Chondrocyte (in vitro differentiated cells): ENCODE measurements around the gene HMGN2. TPM values are rescaled to one million over a fixed set of nuclear protein-coding genes. Genes with fewer than 3 reads are reported as not detected.
"Not testable (repeated sequence)": the region's sequence is repeated elsewhere in the genome, so short reads cannot be mapped to it uniquely, and the experiment has no call there.

Experiments used
- DNase-seq: peaks from one replicate; pipeline ENCODE4 v3.0.0; 2021; ENCODE audit warnings: mixed read lengths, low spot score
- H3K27ac Mint-ChIP-seq: one replicate; pipeline ENCODE4 v1.8.0; 2021; ENCODE audit warnings: mild to moderate bottlenecking, moderate library complexity, mixed read lengths; ENCODE audit not compliant: unreplicated experiment
- H3K27me3 Mint-ChIP-seq: 2 replicates; pipeline ENCODE4 v1.8.0; 2021; ENCODE audit warnings: low read depth, mixed read lengths
- H3K36me3 Mint-ChIP-seq: 2 replicates; pipeline ENCODE4 v1.8.0; 2021; ENCODE audit warnings: low read depth, mixed read lengths
- H3K4me1 Mint-ChIP-seq: 2 replicates; pipeline ENCODE4 v1.8.0; 2021; ENCODE audit warnings: low read depth, mild to moderate bottlenecking, mixed read lengths
- H3K4me3 Mint-ChIP-seq: one replicate; pipeline ENCODE4 v1.8.0; 2021; ENCODE audit warnings: mild to moderate bottlenecking, moderate library complexity, mixed read lengths; ENCODE audit not compliant: unreplicated experiment
- H3K9me3 Mint-ChIP-seq: 2 replicates; pipeline ENCODE4 v1.8.0; 2021; ENCODE audit warnings: low read depth, mixed read lengths
- total RNA-seq: library from RNA; stranded (reverse); gene quantifications from 3 replicates; pipeline ENCODE4 v1.2.1, GENCODE V29; 2021
- TF ChIP-seq, protein P1 (sequence below): fragments of 200-600 bp; sonication (generic); IDR thresholded peaks from 2 replicates; pipeline ENCODE4 v1.5.0; 2021; ENCODE audit warnings: antibody characterized with exemption, mild to moderate bottlenecking, moderate library complexity

Gene HMGN2
- total RNA-seq, 1 donor from 2014 or later, result 241 TPM

DNA sequence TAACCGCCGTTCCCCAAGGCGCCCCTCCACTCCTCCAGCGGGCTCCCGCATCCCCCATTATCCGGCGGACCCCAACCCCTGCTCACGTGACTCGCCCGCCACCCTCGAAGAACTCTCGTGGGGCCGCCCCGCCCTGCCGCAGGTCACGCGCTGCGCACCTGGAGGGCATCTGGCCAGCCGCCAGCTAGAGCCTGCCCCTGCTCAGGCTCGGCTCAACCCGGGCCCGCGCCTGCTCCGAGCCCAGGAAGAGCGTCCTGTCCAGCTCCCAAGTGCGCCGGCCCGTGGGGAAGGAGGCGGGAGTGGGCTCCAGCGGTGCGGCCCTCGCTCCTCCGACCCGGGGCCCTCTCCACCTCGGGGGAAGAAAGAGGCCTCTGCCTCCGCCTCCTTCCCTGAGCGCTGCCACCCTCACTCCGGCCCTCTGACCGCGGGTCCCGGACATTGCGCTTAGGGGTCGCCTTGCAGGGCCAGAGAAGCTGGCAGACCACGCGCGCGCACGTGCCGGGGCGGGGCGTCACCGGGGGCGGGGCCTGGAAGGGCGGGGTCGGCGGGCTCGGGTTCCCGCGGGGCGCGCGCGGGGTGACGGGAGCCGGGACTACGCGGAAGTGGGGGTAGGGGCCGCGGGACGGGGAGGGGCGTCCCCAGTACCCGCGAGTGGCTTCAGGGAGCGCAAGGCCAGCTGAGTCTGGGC is 28.4 kb downstream of the HMGN2 start:
- H3K4me1 Mint-ChIP-seq, result peaks cover 11% of the 10 kb centered on the region
- H3K36me3 Mint-ChIP-seq, result no peaks in the 10 kb centered on the region
- peak; percentile 94 for DNase-seq
- H3K4me3 Mint-ChIP-seq, result peak overlapping the region; percentile 80
- no peaks in the 10 kb centered on the region for H3K9me3 Mint-ChIP-seq
- peak overlapping the region; percentile 89 for H3K27ac Mint-ChIP-seq
- TF ChIP-seq, protein P1, sequence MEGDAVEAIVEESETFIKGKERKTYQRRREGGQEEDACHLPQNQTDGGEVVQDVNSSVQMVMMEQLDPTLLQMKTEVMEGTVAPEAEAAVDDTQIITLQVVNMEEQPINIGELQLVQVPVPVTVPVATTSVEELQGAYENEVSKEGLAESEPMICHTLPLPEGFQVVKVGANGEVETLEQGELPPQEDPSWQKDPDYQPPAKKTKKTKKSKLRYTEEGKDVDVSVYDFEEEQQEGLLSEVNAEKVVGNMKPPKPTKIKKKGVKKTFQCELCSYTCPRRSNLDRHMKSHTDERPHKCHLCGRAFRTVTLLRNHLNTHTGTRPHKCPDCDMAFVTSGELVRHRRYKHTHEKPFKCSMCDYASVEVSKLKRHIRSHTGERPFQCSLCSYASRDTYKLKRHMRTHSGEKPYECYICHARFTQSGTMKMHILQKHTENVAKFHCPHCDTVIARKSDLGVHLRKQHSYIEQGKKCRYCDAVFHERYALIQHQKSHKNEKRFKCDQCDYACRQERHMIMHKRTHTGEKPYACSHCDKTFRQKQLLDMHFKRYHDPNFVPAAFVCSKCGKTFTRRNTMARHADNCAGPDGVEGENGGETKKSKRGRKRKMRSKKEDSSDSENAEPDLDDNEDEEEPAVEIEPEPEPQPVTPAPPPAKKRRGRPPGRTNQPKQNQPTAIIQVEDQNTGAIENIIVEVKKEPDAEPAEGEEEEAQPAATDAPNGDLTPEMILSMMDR, result peak; percentile 71
- no peaks in the 10 kb centered on the region for H3K27me3 Mint-ChIP-seq

DNA sequence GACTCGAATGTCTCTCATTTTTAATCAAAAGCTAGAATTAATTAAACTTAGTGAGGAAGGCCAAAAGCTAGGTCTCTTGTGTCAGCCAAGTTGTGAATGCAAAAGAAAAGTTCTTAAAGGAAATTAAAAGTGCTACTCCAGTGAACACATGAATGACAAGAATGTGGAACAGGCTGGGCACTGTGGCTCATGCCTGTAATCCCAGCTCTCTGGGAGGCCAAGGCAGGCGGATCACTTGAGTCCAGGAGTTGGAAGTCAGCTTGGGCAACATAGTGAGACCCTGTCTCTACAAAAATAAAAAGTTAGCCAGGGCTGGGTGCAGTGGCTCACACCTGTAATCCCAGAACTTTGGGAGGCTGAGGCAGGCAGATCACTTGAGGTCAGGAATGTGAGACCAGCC is 38.5 kb downstream of the HMGN2 start:
- not testable (repeated sequence) for H3K4me1 Mint-ChIP-seq

DNA sequence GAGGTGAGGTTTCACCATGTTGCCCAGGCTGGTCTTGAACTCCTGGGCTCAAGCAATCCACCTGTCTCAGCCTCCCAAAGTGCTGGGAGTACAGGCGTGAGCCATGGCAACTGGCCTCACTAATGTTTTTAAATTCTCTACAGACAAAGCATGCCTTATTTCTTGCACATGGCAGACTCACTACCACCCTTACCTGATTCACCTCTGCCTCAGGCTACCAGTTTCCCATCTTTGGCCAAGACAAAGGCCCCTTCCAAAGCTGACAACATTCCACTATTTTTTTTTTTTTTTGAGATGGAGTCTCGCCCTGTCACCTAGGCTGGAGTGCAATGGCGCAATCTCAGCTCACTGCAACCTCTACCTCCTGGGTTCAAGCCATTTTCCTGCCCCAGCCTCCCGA is 43.6 kb downstream of the HMGN2 start:
- H3K36me3 Mint-ChIP-seq, H3K27me3 Mint-ChIP-seq, DNase-seq, H3K4me1 Mint-ChIP-seq, H3K27ac Mint-ChIP-seq, H3K4me3 Mint-ChIP-seq, H3K9me3 Mint-ChIP-seq: not testable (repeated sequence)

More for the DNA sequence above, 38.5 kb downstream of the HMGN2 start:
- not testable (repeated sequence) for H3K9me3 Mint-ChIP-seq, H3K4me3 Mint-ChIP-seq, H3K36me3 Mint-ChIP-seq, DNase-seq, H3K27me3 Mint-ChIP-seq
- peak overlapping the region; percentile 57 for H3K27ac Mint-ChIP-seq

DNA sequence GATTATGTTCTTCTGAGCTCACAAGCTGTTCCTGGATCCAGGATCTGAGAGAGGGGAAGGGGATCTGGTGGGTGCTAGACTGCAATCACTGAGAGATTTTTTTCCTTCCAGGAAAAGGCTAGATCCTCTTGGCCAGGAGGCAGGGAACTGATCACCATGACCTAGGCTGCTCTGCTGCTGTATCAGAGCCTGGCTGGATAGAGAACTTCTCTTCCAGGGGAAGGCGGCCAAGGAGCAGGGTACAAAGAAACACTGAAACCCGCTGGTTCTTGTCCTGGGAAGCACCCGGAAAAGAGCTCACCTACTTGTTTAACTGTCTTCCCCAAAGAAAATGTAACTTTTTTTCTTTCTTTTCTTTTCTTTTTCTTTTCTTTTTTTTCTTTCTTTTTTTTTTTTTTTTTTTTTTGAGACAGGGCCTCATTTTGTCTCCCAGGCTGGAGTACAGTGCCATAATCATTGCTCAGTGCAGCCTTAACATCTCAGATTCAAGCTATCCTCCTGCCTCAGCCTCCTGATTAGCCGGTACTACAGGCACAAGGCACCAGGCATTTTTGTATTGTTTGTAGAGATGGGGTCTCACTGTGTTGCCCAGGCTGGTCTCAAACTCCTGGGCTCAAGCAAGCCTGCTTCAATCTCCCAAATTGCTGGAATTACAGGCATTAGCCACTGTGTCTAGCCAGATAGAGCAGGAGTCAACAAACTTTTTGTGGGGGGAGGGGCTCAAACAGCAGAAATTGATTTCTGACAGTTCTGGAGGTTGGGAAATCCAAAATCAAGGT is 44.9 kb downstream of the HMGN2 start:
- peaks cover 2% of the 10 kb centered on the region for H3K9me3 Mint-ChIP-seq
- H3K27ac Mint-ChIP-seq, result no peak overlapping the region
- DNase-seq, result no peak

DNA sequence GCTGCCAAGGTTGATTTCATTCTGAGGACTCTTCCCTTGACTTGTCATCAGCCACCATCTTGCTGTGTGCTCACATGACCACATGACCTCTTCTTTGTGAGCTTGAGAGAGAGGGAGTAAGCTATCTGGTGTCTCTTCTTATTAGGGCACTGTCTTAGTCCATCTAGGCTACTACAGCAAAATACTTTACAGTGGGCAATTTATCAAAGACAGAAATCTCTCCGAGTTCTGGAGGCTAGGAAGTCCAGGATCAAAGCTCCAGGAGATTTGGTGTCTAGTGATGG is 45.5 kb downstream of the HMGN2 start:
- no peak overlapping the region for H3K4me3 Mint-ChIP-seq

More for the DNA sequence above, 44.9 kb downstream of the HMGN2 start:
- TF ChIP-seq, protein P1, result no peak
- H3K36me3 Mint-ChIP-seq, result no peaks in the 10 kb centered on the region
- H3K4me3 Mint-ChIP-seq, result no peak overlapping the region
- H3K27me3 Mint-ChIP-seq, result no peaks in the 10 kb centered on the region
- no peaks in the 10 kb centered on the region for H3K4me1 Mint-ChIP-seq

DNA sequence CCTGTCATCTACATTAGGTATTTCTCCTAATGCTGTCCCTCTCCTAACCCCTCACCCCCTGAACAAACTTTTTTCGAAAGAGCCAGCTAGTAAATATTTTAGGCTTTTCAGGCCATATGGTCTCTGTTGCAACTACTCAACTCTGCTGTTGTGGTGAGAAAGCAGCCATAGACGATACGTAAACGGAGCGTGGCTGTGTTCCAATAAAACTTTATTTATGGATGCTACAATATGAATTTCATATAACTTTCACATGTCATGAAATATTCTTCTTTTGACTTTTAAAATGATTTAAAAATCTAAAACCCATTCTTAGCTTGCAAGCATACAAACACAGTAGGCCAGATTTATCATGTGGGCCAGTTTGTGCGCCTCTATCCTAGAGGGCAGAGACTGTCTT is 46.1 kb downstream of the HMGN2 start:
- DNase-seq, result no peak
- Mint-ChIP-seq H3K27ac (no peak overlapping the region), H3K4me1 (no peaks in the 10 kb centered on the region), H3K4me3 (no peak overlapping the region), H3K27me3 (peaks cover 2% of the 10 kb centered on the region), H3K36me3 (no peaks in the 10 kb centered on the region), H3K9me3 (no peaks in the 10 kb centered on the region)
- TF ChIP-seq, protein P1, result no peak

More for the DNA sequence above, 45.5 kb downstream of the HMGN2 start:
- H3K4me1 Mint-ChIP-seq, result no peaks in the 10 kb centered on the region
- H3K9me3 Mint-ChIP-seq, result no peaks in the 10 kb centered on the region
- no peak for DNase-seq
- H3K36me3 Mint-ChIP-seq, result no peaks in the 10 kb centered on the region
- no peak overlapping the region for H3K27ac Mint-ChIP-seq
- H3K27me3 Mint-ChIP-seq, result peaks cover 1% of the 10 kb centered on the region
- TF ChIP-seq, protein P1, result no peak
